NCI-H1694 treated with DMSO at 0.1 percent for 48 hours (cell line): ENCODE measurements around the gene ZSCAN26.
A peak's percentile ranks its signal among the peaks of the same experiment; 100 is the strongest.
"Not testable (repeated sequence)": the region's sequence is repeated elsewhere in the genome, so short reads cannot be mapped to it uniquely, and the experiment has no call there.

Experiments
- DNase-seq: peaks from one replicate; lab custom pipeline; 2025; lab: John Stamatoyannopoulos, UW

ZSCAN26 gene

GRCh38 chr6:28257042-28257441, 9.9 kb upstream of the ZSCAN26 start:
- no peak for DNase-seq

DNA sequence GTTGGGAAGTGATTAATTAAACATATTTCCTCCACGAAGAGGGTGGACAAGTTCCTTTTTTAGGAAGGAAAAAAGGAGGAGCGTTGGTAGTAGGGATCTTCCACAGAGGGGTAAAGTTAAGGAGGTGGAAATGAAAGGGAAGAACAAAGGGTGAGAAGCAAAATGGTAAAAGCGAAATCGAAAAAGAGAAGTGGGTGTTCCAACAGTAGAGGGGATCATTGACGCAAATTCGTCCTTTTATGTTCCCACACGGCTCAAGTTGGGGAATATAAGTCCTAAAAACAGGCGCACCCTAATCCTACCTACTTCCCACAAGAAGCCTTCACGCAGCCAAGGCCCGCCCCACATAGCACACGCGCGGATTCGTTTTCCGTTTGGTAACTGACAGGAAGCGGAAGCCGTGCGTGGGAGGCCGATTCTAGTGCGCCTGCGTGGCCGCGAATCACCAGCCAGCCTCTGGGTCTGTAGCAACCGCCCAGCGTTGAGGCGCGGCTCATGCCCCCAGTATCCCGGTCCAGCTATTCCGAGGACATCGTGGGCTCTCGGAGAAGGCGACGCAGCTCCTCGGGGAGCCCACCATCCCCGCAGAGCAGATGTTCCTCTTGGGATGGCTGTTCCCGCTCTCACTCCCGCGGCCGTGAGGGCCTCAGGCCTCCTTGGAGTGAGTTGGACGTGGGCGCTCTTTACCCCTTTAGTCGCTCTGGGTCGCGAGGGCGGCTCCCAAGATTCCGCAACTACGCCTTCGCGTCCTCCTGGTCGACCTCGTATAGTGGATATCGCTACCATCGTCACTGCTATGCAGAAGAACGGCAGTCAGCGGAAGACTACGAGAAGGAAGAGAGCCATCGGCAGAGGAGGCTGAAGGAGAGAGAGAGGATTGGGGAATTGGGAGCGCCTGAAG, 7.8 kb upstream of the ZSCAN26 start, which contains the start of gene NKAPL:
Gene NKAPL, plus strand, starts transcription at position 421 of the 901 bp plus-strand sequence. Its CDS starts 75 bp downstream, at position 496.
- DNase-seq: no peak

- no peak for DNase-seq
Measured at GRCh38 chr6:28263922-28264321, 3.0 kb upstream of the ZSCAN26 start.

- no peak for DNase-seq
Measured at GRCh38 chr6:28264834-28265401, 2.0 kb upstream of the ZSCAN26 start.

DNA sequence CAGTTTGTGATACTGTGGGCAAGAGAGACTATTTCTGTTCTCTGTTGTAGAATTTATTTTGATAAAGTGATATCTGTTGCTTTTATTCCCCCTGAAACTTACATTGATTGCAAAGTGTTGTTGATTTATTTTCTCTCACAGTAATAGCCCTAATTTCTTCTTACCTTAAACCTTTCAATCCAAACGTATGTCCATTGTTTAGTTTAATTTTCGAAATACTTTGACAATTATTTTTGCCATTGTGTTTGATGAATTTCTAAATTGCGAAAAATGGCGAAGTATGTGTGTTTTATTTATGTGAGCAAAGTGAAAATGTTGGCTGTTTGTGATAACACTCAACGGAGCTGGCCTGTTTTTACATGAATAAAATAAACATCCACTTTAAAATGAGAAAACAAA, 381 bp upstream of the ZSCAN26 start:
- no peak for DNase-seq

DNA sequence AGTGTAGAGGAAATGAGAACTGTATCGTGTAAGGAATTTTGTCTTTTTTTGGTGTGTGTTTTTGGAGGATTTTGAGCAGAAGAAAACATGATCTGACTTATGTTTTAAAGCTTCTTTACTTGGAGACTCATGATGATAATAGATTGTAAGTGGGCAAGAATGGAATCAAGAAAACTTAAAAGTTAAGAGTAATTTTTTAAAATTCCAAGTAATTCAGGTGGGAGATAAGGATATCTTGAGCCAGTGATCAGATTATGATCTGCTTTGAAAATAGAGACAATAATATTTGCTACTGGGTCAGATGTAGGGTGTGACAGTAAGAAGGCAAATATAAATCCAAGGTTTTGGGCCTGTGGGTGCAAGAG, 734 bp downstream of the ZSCAN26 start:
- no peak for DNase-seq

GRCh38 chr6:28269492-28269891, 2.5 kb downstream of the ZSCAN26 start:
- no peak for DNase-seq

DNA sequence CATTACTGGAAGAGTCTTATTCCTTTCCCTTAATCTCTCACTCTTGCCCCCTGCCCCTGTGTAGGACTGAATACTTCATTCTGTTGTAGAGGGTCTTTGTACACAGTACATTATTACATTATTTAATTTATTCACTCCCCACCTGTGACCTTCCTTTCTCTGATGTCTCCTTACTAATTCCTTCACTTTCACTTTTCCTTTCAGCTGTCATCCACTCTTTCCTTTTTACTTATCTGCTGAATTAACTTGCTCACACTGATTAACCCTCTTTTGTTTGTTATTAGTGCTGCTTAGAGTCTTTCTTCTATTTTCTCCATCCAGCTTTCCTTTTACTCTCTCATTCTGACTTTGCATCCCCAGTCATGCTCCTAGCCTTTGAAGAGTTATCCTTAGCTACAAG, 7.9 kb downstream of the ZSCAN26 start:
- DNase-seq: no peak

DNA sequence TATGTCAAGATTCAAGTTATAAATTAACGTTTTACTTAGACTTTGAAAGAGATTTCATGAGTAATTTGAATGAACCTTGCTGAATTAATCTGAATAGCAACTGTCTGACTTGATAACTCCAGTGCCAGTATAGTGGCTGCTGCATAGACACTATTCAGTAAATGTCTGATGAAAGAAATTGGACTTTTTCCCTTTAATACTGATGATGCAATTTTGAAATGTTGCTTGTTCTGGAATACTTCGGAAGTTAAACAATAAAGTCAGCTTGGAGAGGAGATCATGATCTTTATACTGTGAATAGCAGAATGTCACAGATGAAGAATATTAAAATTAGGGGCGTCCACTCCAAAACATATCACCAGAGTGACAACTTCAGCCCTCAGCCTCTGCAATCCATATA, 10.8 kb downstream of the ZSCAN26 start:
- no peak for DNase-seq

- DNase-seq: no peak
Measured at GRCh38 chr6:28280595-28281287, 13.8 kb downstream of the ZSCAN26 start.

DNA sequence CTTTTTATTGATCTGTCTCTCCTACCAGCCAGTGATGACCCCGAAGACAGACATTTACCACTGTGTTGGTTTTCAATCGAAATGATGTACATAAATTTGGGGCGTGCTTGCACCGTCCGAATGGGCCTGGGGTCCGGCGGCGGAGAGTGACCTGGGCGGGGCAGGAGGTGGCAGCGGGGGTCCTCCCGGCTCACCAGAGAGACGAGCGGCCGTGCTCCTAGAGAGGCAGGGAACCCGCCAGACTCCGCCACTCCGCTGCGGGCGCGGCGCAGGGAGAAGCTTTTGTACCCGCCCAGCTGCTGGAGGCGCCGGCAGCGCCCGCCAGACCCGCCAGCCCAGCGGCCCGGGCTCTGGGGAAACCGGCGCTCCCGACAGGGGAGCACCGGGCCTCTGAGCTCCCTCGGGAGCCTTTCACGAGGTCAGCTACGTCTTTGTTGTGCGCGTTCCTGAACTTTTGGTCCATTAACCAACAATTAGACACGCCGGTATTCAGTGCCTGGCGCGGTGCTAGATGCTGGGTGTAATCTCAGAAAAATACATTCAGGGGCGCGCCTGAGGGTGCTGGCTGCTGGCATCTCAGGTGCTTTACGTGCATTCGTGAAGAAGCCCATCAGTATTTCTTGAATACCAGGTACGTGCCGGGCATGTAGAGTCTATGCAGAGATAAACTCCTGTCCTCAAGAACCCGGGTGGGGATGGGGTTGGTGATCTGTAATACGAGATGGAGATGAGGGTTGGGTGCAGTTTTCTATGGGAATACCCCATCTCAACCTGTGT, 14.5 kb downstream of the ZSCAN26 start, which contains the start of gene PGBD1:
Gene PGBD1, plus strand, starts transcription at position 285 of the 777 bp plus-strand sequence. CDS start 2,242 bp downstream, outside the sequence.
- DNase-seq: peak; percentile 27

- no peak for DNase-seq
Measured at GRCh38 chr6:28282926-28283325, 16.0 kb downstream of the ZSCAN26 start.

GRCh38 chr6:28291573-28291972, 24.6 kb downstream of the ZSCAN26 start:
- DNase-seq: no peak

- DNase-seq: no peak
Measured at GRCh38 chr6:28295326-28295725, 28.4 kb downstream of the ZSCAN26 start.

DNA sequence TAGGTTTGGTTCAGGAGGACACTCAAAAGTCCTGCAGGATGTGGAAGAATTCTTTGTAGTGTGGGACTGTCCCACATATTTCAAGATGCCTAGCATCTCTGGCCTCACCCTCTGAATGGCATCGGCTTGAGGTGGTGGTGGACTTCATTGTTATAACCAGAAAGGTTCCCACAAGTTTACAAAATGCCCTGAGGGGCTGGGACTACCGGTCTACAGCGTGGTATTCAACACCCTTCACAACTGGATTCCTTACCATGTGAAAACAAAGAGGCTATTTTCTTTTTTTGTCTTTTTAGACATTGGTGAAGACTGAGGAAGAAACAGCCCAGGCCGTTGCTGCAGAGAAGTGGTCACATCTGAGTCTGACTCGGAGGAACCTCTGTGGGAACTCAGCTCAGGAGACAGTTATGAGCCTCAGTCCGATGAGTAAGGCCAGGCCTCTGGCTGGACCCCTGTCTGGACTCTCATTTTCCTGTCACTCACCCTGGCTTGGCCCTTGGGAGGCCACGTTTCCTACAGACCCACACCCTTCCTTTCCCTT, 29.6 kb downstream of the ZSCAN26 start:
- DNase-seq: no peak

DNA sequence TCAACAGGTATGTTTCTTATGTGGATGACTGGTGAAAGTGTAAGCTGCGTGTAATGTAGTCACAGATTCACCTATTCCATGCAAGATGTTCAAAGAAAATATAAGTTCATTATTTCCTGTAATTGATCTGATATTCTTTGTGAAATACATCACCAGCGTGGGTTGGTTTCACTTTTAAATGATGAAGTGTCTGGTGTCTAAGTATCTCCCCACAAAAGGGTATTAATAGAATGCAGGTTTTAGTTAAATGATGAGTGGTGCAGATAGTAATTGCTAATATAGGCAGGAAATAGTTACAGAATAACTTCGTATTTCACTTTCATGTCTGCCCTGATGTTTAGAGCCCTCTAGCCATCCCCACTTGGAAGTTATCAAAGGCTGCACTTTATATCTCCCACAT, 36.6 kb downstream of the ZSCAN26 start:
- no peak for DNase-seq

- DNase-seq: not testable (repeated sequence)
Measured at GRCh38 chr6:28306363-28306762, 39.4 kb downstream of the ZSCAN26 start.

DNA sequence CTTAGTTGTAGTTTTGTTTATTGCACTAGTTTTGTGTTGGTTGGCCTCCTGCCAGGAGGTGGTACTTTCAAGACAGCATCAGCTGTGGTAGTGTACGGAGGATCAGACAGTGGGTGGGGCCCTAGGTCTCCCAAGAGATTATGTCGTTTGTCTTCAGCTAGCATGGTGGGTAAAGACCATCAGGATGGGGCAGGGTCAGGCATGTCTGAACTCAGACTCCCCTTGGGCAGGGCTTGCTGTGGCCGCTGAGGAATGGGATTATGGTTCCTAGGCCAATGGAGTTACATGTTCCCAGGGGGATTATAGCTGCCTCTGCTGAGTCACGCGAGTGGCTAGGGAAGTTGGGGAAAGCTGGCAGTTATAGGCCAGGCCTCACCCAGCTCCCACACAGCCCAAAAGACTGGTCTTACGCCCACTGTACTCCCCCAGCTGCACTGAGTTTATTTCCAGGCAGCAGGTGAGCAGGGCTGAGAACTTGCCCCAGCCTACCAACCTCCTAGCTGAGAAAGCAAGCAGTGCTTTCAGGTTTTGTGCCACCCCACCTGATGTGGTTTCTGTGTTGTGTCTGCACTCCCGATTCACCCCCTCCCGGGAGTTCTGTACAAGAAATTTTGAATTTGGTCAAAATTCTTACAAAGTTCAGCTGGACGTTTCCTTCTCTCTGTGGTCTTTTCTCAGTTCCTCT, 44.3 kb downstream of the ZSCAN26 start:
- no peak for DNase-seq

GRCh38 chr6:28312939-28313338, 46.0 kb downstream of the ZSCAN26 start:
- DNase-seq: no peak

- no peak for DNase-seq
Measured at GRCh38 chr6:28315628-28316027, 48.7 kb downstream of the ZSCAN26 start.

DNA sequence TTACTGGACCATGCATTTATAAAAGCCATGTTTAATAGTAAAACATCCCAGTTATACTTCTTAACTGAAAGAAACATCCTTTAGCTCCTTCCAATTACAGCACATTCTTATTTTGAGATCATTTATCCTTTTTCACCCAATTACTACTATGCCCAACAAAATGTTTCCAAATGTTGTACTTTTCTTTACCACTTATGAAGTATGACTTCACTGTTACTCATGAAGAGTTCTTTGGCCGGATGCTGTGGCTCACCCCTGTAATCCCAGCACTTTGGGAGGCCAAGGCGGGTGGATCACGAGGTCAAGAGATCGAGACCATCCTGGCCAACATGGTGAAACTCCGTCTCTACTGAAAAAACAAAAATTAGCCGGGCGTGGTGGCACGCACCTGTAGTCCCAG, 50.9 kb downstream of the ZSCAN26 start:
- not testable (repeated sequence) for DNase-seq
